IMR-90 (cell line): ENCODE measurements around the gene PINK1. TPM values are rescaled to one million over a fixed set of nuclear protein-coding genes. Genes with fewer than 3 reads are reported as not detected.
A peak's percentile ranks its signal among the peaks of the same experiment; 100 is the strongest.

ENCODE experiments used
- ATAC-seq: fragments of 200-7000 bp; cut with Tn5 transposase; 2 replicates; pipeline ENCODE4 v1.9.1; 2020; ENCODE audit warnings: low read depth, mild to moderate bottlenecking, moderate library complexity
- BruUV-seq: library from RNA; stranded (reverse); fragments of 400-500 nt; replicated peaks from 2 replicates; lab custom pipeline; 2021; lab: Mats Ljungman, UMichigan
- CTCF ChIA-PET: fragments of 300-600 bp; formaldehyde crosslinking; extraction: SDS; loops from one replicate; lab custom pipeline; 2021; ENCODE audit warnings: antibody characterized with exemption; lab: Yijun Ruan, JAX
- POLR2A ChIA-PET: fragments of 300-600 bp; sonication (Branson Sonifier 250); formaldehyde crosslinking; loops from one replicate; lab custom pipeline; 2022; ENCODE audit warnings: antibody characterized with exemption; ENCODE audit not compliant: unreplicated experiment; lab: Charles Lee
- DNase-seq: peaks from one replicate; pipeline ENCODE4 v3.0.0; 2013
- H2AFZ ChIP-seq: replicated peaks from 2 replicates; pipeline ENCODE3; 2013; ENCODE audit warnings: low read length, mild to moderate bottlenecking; ENCODE audit not compliant: poor library complexity
- H2AK5ac ChIP-seq: 2 replicates; pipeline ENCODE4 v1.6.1; 2013; ENCODE audit warnings: low read depth, low read length, inconsistent platforms
- H2AK9ac ChIP-seq: replicated peaks from 2 replicates; pipeline ENCODE3; 2013; ENCODE audit warnings: mild to moderate bottlenecking, low read depth, low read length, moderate library complexity; ENCODE audit not compliant: poor library complexity
- H2BK120ac ChIP-seq: 2 replicates; pipeline ENCODE4 v1.6.1; 2013; ENCODE audit warnings: low read depth, low read length, inconsistent platforms
- H2BK15ac ChIP-seq: 3 replicates; pipeline ENCODE4 v1.6.1; 2013; ENCODE audit warnings: low read depth, low read length, inconsistent platforms
- H2BK20ac ChIP-seq: 2 replicates; pipeline ENCODE4 v1.6.1; 2013; ENCODE audit warnings: low read depth, mild to moderate bottlenecking, inconsistent platforms, low read length, moderate library complexity
- H2BK5ac ChIP-seq: 2 replicates; pipeline ENCODE4 v1.6.1; 2013; ENCODE audit warnings: mild to moderate bottlenecking, low read depth, low read length, inconsistent platforms; ENCODE audit not compliant: poor library complexity, severe bottlenecking
- H3K14ac ChIP-seq: replicated peaks from 2 replicates; pipeline ENCODE4 v1.6.1; 2013; ENCODE audit warnings: low read depth, low read length, inconsistent platforms
- H3K18ac ChIP-seq: 2 replicates; pipeline ENCODE4 v1.6.1; 2013; ENCODE audit warnings: low read depth, low read length, control low read depth
- H3K23ac ChIP-seq: 2 replicates; pipeline ENCODE4 v1.6.1; 2013; ENCODE audit warnings: low read depth, low read length, inconsistent platforms
- H3K27ac ChIP-seq: 2 replicates; pipeline ENCODE4 v1.5.1; 2013; ENCODE audit warnings: mild to moderate bottlenecking, control low read depth, low read length; ENCODE audit not compliant: insufficient read depth
- H3K27me3 ChIP-seq: 2 replicates; pipeline ENCODE4 v1.6.1; 2013; ENCODE audit warnings: low read length; ENCODE audit not compliant: control insufficient read depth, insufficient read depth
- H3K36me3 ChIP-seq: 2 replicates; pipeline ENCODE4 v1.6.1; 2013; ENCODE audit warnings: low read length, mixed read lengths; ENCODE audit not compliant: control insufficient read depth, insufficient read depth
- H3K4ac ChIP-seq: 2 replicates; pipeline ENCODE4 v1.6.1; 2013; ENCODE audit warnings: low read depth, low read length, inconsistent platforms
- H3K4me1 ChIP-seq: 2 replicates; pipeline ENCODE4 v1.6.1; 2013; ENCODE audit warnings: low read length, mixed read lengths; ENCODE audit not compliant: control insufficient read depth, insufficient read depth
- H3K4me2 ChIP-seq: 2 replicates; pipeline ENCODE4 v1.6.1; 2013; ENCODE audit warnings: low read depth, mild to moderate bottlenecking, control low read depth, low read length, moderate library complexity
- H3K4me3 ChIP-seq: 2 replicates; pipeline ENCODE4 v1.5.1; 2013; ENCODE audit warnings: low read depth, mild to moderate bottlenecking, control low read depth, low read length, moderate library complexity; ENCODE audit not compliant: insufficient read depth
- H3K56ac ChIP-seq: 2 replicates; pipeline ENCODE4 v1.6.1; 2013; ENCODE audit warnings: low read length, inconsistent platforms; ENCODE audit not compliant: insufficient read depth; ENCODE audit errors: extremely low read depth
- H3K79me1 ChIP-seq, 2 experiments: 2 replicates each; pipeline ENCODE4 v1.6.1; 2013; ENCODE audit warnings: low read length in 2 of 2, inconsistent platforms in 1 of 2, low read depth in 1 of 2
- H3K9ac ChIP-seq: 2 replicates; pipeline ENCODE4 v1.6.1; 2013; ENCODE audit warnings: low read depth, low read length, control low read depth
- H3K9me1 ChIP-seq: 2 replicates; pipeline ENCODE4 v1.6.1; 2013; ENCODE audit warnings: low read length, inconsistent platforms; ENCODE audit not compliant: insufficient read depth
- H3K9me3 ChIP-seq: 2 replicates; pipeline ENCODE4 v1.6.1; 2013; ENCODE audit warnings: low read length; ENCODE audit not compliant: control insufficient read depth, insufficient read depth
- H4K20me1 ChIP-seq: 2 replicates; pipeline ENCODE4 v1.6.1; 2013; ENCODE audit warnings: low read length, inconsistent platforms; ENCODE audit not compliant: insufficient read depth
- H4K5ac ChIP-seq: 2 replicates; pipeline ENCODE4 v1.6.1; 2013; ENCODE audit warnings: mild to moderate bottlenecking, low read depth, low read length, control low read depth
- H4K8ac ChIP-seq, 2 experiments: 2 replicates each; pipeline ENCODE4 v1.6.1; 2013; ENCODE audit warnings: low read depth in 2 of 2, low read length in 2 of 2, control low read depth in 1 of 2, inconsistent platforms in 1 of 2
- H4K91ac ChIP-seq: 2 replicates; pipeline ENCODE4 v1.6.1; 2013; ENCODE audit warnings: low read depth, low read length, inconsistent platforms; ENCODE audit not compliant: insufficient read depth
- CEBPB ChIP-seq: IDR thresholded peaks from 2 replicates; pipeline ENCODE4 v1.6.1; 2012; ENCODE audit warnings: low read depth, low read length, improper control_type of control experiment
- CHD1 ChIP-seq: IDR thresholded peaks from 2 replicates; pipeline ENCODE4 v1.6.1; 2012; ENCODE audit warnings: low read depth, low read length, improper control_type of control experiment
- FOS ChIP-seq: fragments of 150-350 bp; IDR thresholded peaks from 2 replicates; pipeline ENCODE4 v1.6.1; 2016; ENCODE audit warnings: low read depth, low read length
- MAFK ChIP-seq: IDR thresholded peaks from 2 replicates; pipeline ENCODE4 v1.6.1; 2012; ENCODE audit warnings: low read depth, low read length, improper control_type of control experiment
- MAZ ChIP-seq: IDR thresholded peaks from 2 replicates; pipeline ENCODE4 v1.6.1; 2012; ENCODE audit warnings: low read depth, mild to moderate bottlenecking, low read length, improper control_type of control experiment, moderate library complexity, borderline replicate concordance
- MXI1 ChIP-seq: IDR thresholded peaks from 2 replicates; pipeline ENCODE4 v1.6.1; 2012; ENCODE audit warnings: low read depth, mild to moderate bottlenecking, low read length, moderate library complexity, borderline replicate concordance
- NFE2L2 ChIP-seq: fragments of 150-350 bp; IDR thresholded peaks from 2 replicates; pipeline ENCODE4 v1.6.1; 2016; ENCODE audit warnings: low read depth, mild to moderate bottlenecking, low read length
- POLR2A ChIP-seq: IDR thresholded peaks from 2 replicates; pipeline ENCODE4 v1.6.1; 2012; ENCODE audit warnings: mild to moderate bottlenecking, low read depth, low read length
- RAD21 ChIP-seq: IDR thresholded peaks from 2 replicates; pipeline ENCODE4 v1.6.1; 2012; ENCODE audit warnings: low read length, improper control_type of control experiment
- RCOR1 ChIP-seq: IDR thresholded peaks from 2 replicates; pipeline ENCODE4 v1.6.1; 2012; ENCODE audit warnings: mild to moderate bottlenecking, low read length, improper control_type of control experiment; ENCODE audit not compliant: insufficient replicate concordance
- RFX5 ChIP-seq: IDR thresholded peaks from 2 replicates; pipeline ENCODE4 v1.8.0; 2012; ENCODE audit warnings: low read depth, mild to moderate bottlenecking, low read length, moderate library complexity
- SMC3 ChIP-seq: fragments of 150-350 bp; IDR thresholded peaks from 2 replicates; pipeline ENCODE4 v1.6.1; 2016; ENCODE audit warnings: low read depth, mild to moderate bottlenecking, antibody characterized with exemption, low read length, moderate library complexity
- WGBS, 2 experiments: methylation state at CpG; one replicate each; pipeline versions ENCODE4 v1.1.5 to v1.1.7; 2013; ENCODE audit warnings: missing lambda C conversion rate in 2 of 2; ENCODE audit not compliant: insufficient read length in 1 of 2; ENCODE audit errors: extremely low coverage in 2 of 2; 5-methylcytosine and 5-hydroxymethylcytosine counted together
- dilution Hi-C: fragments of 300-500 bp; cut with HindIII; formaldehyde crosslinking; loops from one replicate; pipeline ENCODE4 v1.14.3; 2018; ENCODE audit warnings: low sequenced_read_pairs; ENCODE audit not compliant: unreplicated experiment
- in situ Hi-C: fragments of 300-500 bp; cut with MboI; formaldehyde crosslinking; loops from 3 replicates; pipeline ENCODE4 v1.14.3; 2019; ENCODE audit warnings: low sequenced_read_pairs, inconsistent platforms, mixed read lengths
- intact Hi-C: fragments of 100-400 bp; cut with micrococcal nuclease; formaldehyde crosslinking; loops from 2 replicates; pipeline ENCODE4 v1.10.0; 2022
- polyA plus RNA-seq, 3 experiments: library from polyadenylated mRNA; depleted of rRNA; stranded (reverse); fragments of >200 nt; gene quantifications; 2 replicates each; pipeline ENCODE4 v1.2.3, GENCODE V29; 2012; ENCODE audit warnings: low replicate concordance in 1 of 3
- total RNA-seq: library from RNA; depleted of rRNA; stranded (reverse); fragments of >200 nt; gene quantifications from 2 replicates; pipeline ENCODE4 v1.2.3, GENCODE V29; 2012
- TF ChIP-seq, protein P1 (sequence below): fragments of 150-350 bp; IDR thresholded peaks from 2 replicates; pipeline ENCODE4 v1.6.1; 2016; ENCODE audit warnings: low read depth, mild to moderate bottlenecking, low read length, moderate library complexity, borderline replicate concordance
- TF ChIP-seq, protein P2 (sequence below): fragments of 150-350 bp; IDR thresholded peaks from 2 replicates; pipeline ENCODE4 v1.6.1; 2017; ENCODE audit warnings: mild to moderate bottlenecking, antibody characterized with exemption, low read length, low read depth
- TF ChIP-seq, protein P3 (sequence below): conservative IDR thresholded peaks from 2 replicates; pipeline ENCODE4 v1.5.1; 2012; ENCODE audit warnings: mild to moderate bottlenecking, low read depth, low read length, improper control_type of control experiment

PINK1 gene
- total and polyA plus RNA-seq, 2 of the 4 experiments (the other 2 are of a cell fraction) = 52.9 to 55.2 TPM

- ATAC-seq = no peak
- in situ Hi-C loops (loop anchor here (5.0 to 25.0 kb wide), 3 partner anchors 65 to 425 kb away; no protein-coding TSS in a partner anchor), dilution Hi-C loops (no loop called here), intact Hi-C loops (no loop called here)
- no peak overlapping the region for H4K91ac ChIP-seq
- H3K9me3 ChIP-seq = no peaks in the 10 kb centered on the region
- no TSS peak for BruUV-seq
- peaks cover 10 to 26% of the 10 kb centered on the region in 2 experiments for H3K79me1 ChIP-seq
- no peak overlapping the region for H3K9ac ChIP-seq
- ChIA-PET POLR2A (no interaction called here), CTCF (no interaction called here)
- no peak overlapping the region for H3K4me2 ChIP-seq
- no peak overlapping the region for H2BK5ac ChIP-seq
- no peak overlapping the region for H3K14ac ChIP-seq
- peaks cover 15% of the 10 kb centered on the region; the same call in 1 of the 2 replicates for H4K20me1 ChIP-seq
- peaks cover 14% of the 10 kb centered on the region for H3K9me1 ChIP-seq
- no peak for TF ChIP-seq FOS
- no peak for TF ChIP-seq MAZ
- TF ChIP-seq RAD21 = no peak
- no peak for TF ChIP-seq SMC3
- no peak for TF ChIP-seq CEBPB
- TF ChIP-seq MAFK = no peak
- no peak for TF ChIP-seq RFX5
- TF ChIP-seq, protein P1, sequence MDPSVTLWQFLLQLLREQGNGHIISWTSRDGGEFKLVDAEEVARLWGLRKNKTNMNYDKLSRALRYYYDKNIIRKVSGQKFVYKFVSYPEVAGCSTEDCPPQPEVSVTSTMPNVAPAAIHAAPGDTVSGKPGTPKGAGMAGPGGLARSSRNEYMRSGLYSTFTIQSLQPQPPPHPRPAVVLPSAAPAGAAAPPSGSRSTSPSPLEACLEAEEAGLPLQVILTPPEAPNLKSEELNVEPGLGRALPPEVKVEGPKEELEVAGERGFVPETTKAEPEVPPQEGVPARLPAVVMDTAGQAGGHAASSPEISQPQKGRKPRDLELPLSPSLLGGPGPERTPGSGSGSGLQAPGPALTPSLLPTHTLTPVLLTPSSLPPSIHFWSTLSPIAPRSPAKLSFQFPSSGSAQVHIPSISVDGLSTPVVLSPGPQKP = no peak
- TF ChIP-seq, protein P2, sequence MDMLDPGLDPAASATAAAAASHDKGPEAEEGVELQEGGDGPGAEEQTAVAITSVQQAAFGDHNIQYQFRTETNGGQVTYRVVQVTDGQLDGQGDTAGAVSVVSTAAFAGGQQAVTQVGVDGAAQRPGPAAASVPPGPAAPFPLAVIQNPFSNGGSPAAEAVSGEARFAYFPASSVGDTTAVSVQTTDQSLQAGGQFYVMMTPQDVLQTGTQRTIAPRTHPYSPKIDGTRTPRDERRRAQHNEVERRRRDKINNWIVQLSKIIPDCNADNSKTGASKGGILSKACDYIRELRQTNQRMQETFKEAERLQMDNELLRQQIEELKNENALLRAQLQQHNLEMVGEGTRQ = no peak
- TF ChIP-seq, protein P3, sequence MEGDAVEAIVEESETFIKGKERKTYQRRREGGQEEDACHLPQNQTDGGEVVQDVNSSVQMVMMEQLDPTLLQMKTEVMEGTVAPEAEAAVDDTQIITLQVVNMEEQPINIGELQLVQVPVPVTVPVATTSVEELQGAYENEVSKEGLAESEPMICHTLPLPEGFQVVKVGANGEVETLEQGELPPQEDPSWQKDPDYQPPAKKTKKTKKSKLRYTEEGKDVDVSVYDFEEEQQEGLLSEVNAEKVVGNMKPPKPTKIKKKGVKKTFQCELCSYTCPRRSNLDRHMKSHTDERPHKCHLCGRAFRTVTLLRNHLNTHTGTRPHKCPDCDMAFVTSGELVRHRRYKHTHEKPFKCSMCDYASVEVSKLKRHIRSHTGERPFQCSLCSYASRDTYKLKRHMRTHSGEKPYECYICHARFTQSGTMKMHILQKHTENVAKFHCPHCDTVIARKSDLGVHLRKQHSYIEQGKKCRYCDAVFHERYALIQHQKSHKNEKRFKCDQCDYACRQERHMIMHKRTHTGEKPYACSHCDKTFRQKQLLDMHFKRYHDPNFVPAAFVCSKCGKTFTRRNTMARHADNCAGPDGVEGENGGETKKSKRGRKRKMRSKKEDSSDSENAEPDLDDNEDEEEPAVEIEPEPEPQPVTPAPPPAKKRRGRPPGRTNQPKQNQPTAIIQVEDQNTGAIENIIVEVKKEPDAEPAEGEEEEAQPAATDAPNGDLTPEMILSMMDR = no peak
- TF ChIP-seq RCOR1 = no peak
- TF ChIP-seq POLR2A = no peak
- no peak for TF ChIP-seq NFE2L2
- no peak for TF ChIP-seq CHD1
- no peak for TF ChIP-seq MXI1
- H2BK20ac ChIP-seq = no peak overlapping the region
- no peak overlapping the region for H4K8ac ChIP-seq
- H2BK15ac ChIP-seq = no peak overlapping the region
- no peak overlapping the region for H3K56ac ChIP-seq
- no peak overlapping the region for H2AK5ac ChIP-seq
- peak overlapping the region; percentile 66 for H2AK9ac ChIP-seq
- H3K27me3 ChIP-seq = no peaks in the 10 kb centered on the region
- no peak overlapping the region for H4K5ac ChIP-seq
- H3K4me1 ChIP-seq = no peaks in the 10 kb centered on the region
- H3K27ac ChIP-seq = no peak overlapping the region
- no peak overlapping the region for H3K18ac ChIP-seq
- no peak overlapping the region for H3K4me3 ChIP-seq
- H2AFZ ChIP-seq = no peak overlapping the region
- DNase-seq = no peak
- peaks cover 25% of the 10 kb centered on the region for H3K36me3 ChIP-seq
- no peak overlapping the region for H3K23ac ChIP-seq
- no peak overlapping the region for H2BK120ac ChIP-seq
- WGBS, 2 experiments = 96% methylated on average over 5 of the region's 8 CpGs; no CpG with 5 or more reads in 1 of the 2 experiments
- no peak overlapping the region for H3K4ac ChIP-seq
Measured at GRCh38 chr1:20636785-20637347, 3.6 kb downstream of the PINK1 start.
